NT2/D1 (cell line): ENCODE data around the gene ARHGAP10.

Experiments
- DNase-seq: peaks from one replicate; pipeline ENCODE4 v3.0.0-alpha.2; 2011; ENCODE audit warnings: low read depth, low spot score
- H3K27me3 ChIP-seq: 2 replicates; pipeline ENCODE4 v1.6.0; 2011; ENCODE audit warnings: mild to moderate bottlenecking; ENCODE audit not compliant: insufficient read length, insufficient read depth
- H3K36me3 ChIP-seq: 2 replicates; pipeline ENCODE4 v1.6.1; 2011; ENCODE audit warnings: mild to moderate bottlenecking, low read length, mixed read lengths; ENCODE audit not compliant: insufficient read depth, insufficient read length
- H3K4me1 ChIP-seq: 2 replicates; pipeline ENCODE4 v1.5.1; 2011; ENCODE audit not compliant: insufficient read depth, insufficient read length
- H3K4me3 ChIP-seq: 2 replicates; pipeline ENCODE4 v1.5.1; 2011; ENCODE audit warnings: low read depth; ENCODE audit not compliant: insufficient read length
- H3K9ac ChIP-seq: 2 replicates; pipeline ENCODE4 v1.6.0; 2011; ENCODE audit warnings: low read depth; ENCODE audit not compliant: insufficient read length
- H3K9me3 ChIP-seq: 2 replicates; pipeline ENCODE4 v1.5.1; 2011; ENCODE audit warnings: mild to moderate bottlenecking, low read length; ENCODE audit not compliant: insufficient read depth
- SUZ12 ChIP-seq: IDR thresholded peaks from 2 replicates; pipeline ENCODE4 v1.6.1; 2011; ENCODE audit not compliant: insufficient read length, insufficient read depth; ENCODE audit errors: extremely low read depth
- YY1 ChIP-seq: IDR thresholded peaks from 2 replicates; pipeline ENCODE4 v1.6.1; 2011; ENCODE audit not compliant: insufficient read length, insufficient read depth
- ZNF274 ChIP-seq: IDR thresholded peaks from 2 replicates; pipeline ENCODE4 v1.6.1; 2011; ENCODE audit warnings: mild to moderate bottlenecking, low read depth, low read length

ARHGAP10 gene

DNA sequence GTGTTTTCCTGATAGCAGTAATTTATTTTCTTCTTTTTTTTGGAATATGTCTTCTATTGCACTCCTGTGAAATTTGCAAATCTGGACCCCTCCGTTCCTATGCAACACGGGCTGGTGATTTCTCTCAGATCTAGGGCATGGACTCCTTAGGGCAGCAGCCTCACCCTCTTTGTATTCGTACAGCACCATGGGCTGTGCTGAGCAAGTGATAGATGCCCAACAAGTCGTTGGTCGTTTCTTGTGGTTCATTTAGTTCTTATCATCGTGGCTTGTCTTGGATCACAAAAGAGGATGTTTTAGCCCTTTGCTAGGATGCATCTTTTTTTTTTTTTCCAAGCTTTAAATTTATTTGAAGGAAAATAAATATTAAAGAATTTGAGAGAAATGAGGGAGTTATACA, 82.1 kb downstream of the ARHGAP10 start:
- Histone ChIP-seq H3K9ac (no peak overlapping the region), H3K4me3 (no peak overlapping the region), H3K36me3 (no peaks in the 10 kb centered on the region), H3K9me3 (no peaks in the 10 kb centered on the region), H3K4me1 (peaks cover 2% of the 10 kb centered on the region), H3K27me3 (no peaks in the 10 kb centered on the region)
- no peak for DNase-seq
- no peak for TF ChIP-seq SUZ12

DNA sequence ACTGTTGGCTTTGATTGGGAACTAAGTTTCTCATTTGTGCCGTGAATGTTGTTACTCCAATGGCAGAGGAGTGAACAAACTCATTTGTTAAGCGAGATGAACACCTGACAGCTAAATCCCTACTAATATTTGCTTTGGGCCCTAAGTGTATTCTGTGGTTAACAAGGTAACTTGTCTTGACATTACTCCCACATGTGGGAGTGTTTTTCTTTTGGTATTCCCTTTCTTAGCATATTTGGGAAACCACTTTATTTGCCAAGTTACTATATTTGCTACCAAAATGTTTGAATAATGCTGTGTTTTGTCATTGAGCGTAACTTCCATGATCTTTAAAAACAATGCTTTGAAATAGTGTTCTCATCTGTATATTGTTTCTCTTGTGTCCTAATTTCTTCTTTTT, 82.5 kb downstream of the ARHGAP10 start:
- Histone ChIP-seq H3K36me3 (no peaks in the 10 kb centered on the region), H3K4me1 (peaks cover 2% of the 10 kb centered on the region)
- no peak for DNase-seq

DNA sequence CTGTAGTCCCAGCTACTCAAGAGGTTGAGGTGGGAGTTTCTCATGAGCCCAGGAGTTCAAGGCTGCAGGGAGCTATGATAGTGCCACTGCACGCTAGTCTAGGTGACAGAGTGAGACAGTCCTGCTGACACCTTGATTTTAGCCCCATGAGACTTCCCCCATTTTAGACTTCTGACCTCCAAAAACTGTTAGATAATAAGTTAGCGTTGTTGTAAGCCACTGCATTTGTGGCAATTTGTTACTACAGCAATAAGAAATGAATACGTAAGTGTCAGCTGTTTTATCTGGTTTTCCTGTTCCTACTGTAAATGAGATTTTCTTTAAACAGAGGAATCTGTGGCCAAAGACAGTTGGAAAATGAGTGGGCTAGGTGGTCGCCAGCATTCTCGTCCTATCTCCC, 83.9 kb downstream of the ARHGAP10 start:
- Histone ChIP-seq H3K4me3 (no peak overlapping the region), H3K27me3 (no peaks in the 10 kb centered on the region), H3K9ac (no peak overlapping the region), H3K9me3 (no peaks in the 10 kb centered on the region), H3K36me3 (no peaks in the 10 kb centered on the region), H3K4me1 (peaks cover 2% of the 10 kb centered on the region)
- TF ChIP-seq YY1 (no peak), ZNF274 (no peak), SUZ12 (no peak)
- DNase-seq = no peak

More for the DNA sequence above, 82.5 kb downstream of the ARHGAP10 start:
- TF ChIP-seq SUZ12 = no peak
- TF ChIP-seq ZNF274 = no peak
- TF ChIP-seq YY1 = no peak
- Histone ChIP-seq H3K9me3 (no peaks in the 10 kb centered on the region), H3K27me3 (no peaks in the 10 kb centered on the region), H3K4me3 (no peak overlapping the region), H3K9ac (no peak overlapping the region)

DNA sequence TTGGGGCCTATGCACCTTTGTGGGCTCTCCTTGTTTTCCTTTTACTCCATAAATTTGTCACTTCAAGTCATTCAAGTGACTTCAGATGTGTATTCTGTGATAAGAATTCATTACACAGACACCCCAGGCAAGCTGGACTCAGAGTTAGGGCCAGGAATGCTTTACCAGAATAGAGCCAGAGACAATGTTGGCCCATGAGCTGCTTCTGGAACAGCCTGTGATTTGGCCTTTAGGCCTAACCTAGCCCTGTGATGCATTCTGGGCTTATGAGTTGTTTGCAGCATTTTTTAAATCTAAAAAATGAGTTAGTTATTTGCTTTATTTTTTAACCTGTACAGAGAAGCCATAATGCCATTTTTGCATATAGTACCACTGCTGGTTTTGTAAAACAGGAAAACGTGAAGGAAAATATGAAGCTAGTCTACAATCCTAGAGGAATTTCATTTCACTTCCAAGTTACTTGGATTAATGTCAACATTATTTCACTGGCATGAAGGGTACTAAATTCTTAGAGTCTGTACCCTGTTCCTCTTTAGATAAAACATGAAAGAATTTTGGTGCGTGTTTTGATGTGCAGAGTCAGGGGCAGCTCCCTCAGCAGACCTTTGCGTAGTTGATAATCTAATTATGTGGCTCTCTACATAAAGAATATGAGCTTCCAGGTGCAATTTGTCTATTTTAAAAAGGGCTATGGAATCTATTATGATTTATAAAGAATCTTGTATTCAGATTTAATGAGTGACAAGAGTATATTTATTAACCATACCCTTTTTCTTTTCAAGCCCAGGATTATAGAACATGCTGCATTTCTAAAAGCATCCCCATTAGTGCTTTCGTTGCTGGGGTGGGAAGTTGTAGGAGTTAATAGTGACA, 84.7 kb downstream of the ARHGAP10 start:
- Histone ChIP-seq H3K9me3 (no peaks in the 10 kb centered on the region), H3K4me3 (no peak overlapping the region), H3K4me1 (peaks cover 2% of the 10 kb centered on the region), H3K27me3 (no peaks in the 10 kb centered on the region), H3K36me3 (no peaks in the 10 kb centered on the region), H3K9ac (no peak overlapping the region)
- DNase-seq = no peak
- TF ChIP-seq ZNF274 = no peak
- no peak for TF ChIP-seq YY1
- no peak for TF ChIP-seq SUZ12

DNA sequence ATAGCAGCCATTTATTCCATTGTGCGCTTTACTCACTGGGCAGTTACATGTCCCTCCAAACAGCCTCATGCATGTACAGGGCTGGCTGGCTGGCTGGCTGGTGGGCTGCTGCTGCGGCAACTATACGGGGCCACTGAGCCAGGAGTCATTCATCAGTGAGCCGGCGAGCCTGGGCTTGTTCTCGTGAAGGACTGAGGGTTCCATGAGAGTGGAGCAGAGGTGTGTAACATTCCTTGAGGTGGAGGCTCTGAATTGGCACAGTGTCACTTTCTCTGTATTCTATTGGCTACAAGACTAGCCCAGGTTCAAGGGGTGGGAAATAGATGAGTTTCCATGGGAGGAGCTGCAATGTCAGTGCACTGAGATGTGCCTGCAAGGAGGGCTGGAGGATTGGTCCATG, 89.1 kb downstream of the ARHGAP10 start:
- H3K9me3 ChIP-seq = no peaks in the 10 kb centered on the region
- H3K4me1 ChIP-seq = no peaks in the 10 kb centered on the region
- H3K36me3 ChIP-seq = peaks cover 17% of the 10 kb centered on the region
- no peak overlapping the region for H3K4me3 ChIP-seq
- H3K9ac ChIP-seq = no peak overlapping the region
- no peak for DNase-seq
- H3K27me3 ChIP-seq = no peaks in the 10 kb centered on the region
- TF ChIP-seq ZNF274 = no peak
- no peak for TF ChIP-seq YY1
- no peak for TF ChIP-seq SUZ12

DNA sequence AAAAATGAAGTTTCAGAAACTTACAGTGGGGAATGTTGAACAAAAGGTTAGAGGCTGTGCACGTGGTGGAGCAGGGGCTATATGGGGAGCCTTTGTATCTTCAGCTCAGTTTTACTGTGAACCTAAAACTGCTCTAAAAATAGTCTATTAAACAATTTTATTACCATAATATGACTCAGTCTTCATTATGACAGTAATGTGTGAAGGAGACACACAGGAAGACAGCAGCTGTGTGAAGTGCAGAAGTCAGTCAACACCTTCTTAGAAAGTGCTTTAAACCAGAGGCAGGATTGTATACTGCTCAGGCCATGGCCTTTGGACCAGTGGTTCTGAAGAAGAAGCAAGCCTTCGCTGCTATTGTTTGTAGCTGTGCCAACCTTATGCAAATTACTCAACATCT, 89.7 kb downstream of the ARHGAP10 start:
- no peak for DNase-seq
- no peak overlapping the region for H3K9ac ChIP-seq
- H3K4me1 ChIP-seq = no peaks in the 10 kb centered on the region
- H3K9me3 ChIP-seq = no peaks in the 10 kb centered on the region
- peaks cover 20% of the 10 kb centered on the region for H3K36me3 ChIP-seq
- H3K4me3 ChIP-seq = no peak overlapping the region
- no peak for TF ChIP-seq SUZ12
- TF ChIP-seq ZNF274 = no peak
- TF ChIP-seq YY1 = no peak
- H3K27me3 ChIP-seq = no peaks in the 10 kb centered on the region

DNA sequence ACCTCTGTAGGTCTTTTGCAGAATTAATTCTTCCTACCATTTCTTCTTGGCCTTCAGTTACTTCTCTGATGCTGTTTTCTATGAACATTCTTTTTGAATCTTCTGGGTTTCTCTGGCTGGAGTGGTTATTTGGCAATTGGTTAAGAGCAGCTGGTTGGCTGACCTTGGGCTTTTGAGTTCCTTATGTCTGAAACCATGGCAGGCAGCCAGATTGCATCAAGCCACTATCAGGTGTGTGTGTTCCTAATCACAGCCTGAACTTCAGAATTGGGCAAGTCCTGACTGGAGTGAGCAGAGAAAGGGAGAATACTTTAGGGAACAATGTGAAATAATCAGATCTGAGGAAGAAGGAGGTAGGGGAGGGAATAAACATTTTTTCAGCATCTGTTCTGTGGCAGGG, 90.2 kb downstream of the ARHGAP10 start:
- Histone ChIP-seq H3K27me3 (no peaks in the 10 kb centered on the region), H3K36me3 (peaks cover 20% of the 10 kb centered on the region), H3K9me3 (no peaks in the 10 kb centered on the region), H3K4me1 (no peaks in the 10 kb centered on the region), H3K9ac (no peak overlapping the region), H3K4me3 (no peak overlapping the region)
- no peak for TF ChIP-seq YY1
- no peak for TF ChIP-seq ZNF274
- no peak for TF ChIP-seq SUZ12
- DNase-seq = no peak
